Ascending aorta (tissue), 2 donors: Measurements from ENCODE around the gene ABLIM3. TPM values are rescaled to one million over a fixed set of nuclear protein-coding genes. Genes with fewer than 3 reads are reported as not detected.
A peak's percentile ranks its signal among the peaks of the same experiment; 100 is the strongest.

Experiments used
- DNase-seq, 2 donors: peaks; one replicate each; pipeline ENCODE4 v3.0.0-alpha.2; 2019; ENCODE audit warnings: low spot score in 2 of 2
- H3K27ac ChIP-seq, 2 donors: fragments of 200-600 bp; sonication (generic); one replicate each; pipeline ENCODE4 v1.5.1; 2016 to 2017; ENCODE audit warnings: mild to moderate bottlenecking in 1 of 2
- H3K27me3 ChIP-seq: fragments of 200-600 bp; sonication (generic); one replicate; pipeline ENCODE4 v1.5.1; 2017
- H3K36me3 ChIP-seq, 2 donors: fragments of 200-600 bp; sonication (generic); one replicate each; pipeline ENCODE4 v1.5.1; 2016
- H3K4me1 ChIP-seq, 2 donors: fragments of 200-600 bp; sonication (generic); one replicate each; pipeline ENCODE4 v1.5.1; 2016 to 2017; ENCODE audit warnings: mild to moderate bottlenecking in 1 of 2
- H3K4me3 ChIP-seq, 2 donors: fragments of 200-600 bp; sonication (generic); one replicate each; pipeline ENCODE4 v1.5.1; 2016 to 2017; ENCODE audit warnings: mild to moderate bottlenecking in 1 of 2
- H3K9me3 ChIP-seq, 2 donors: fragments of 200-600 bp; sonication (generic); one replicate each; pipeline ENCODE4 v1.5.1; 2016
- intact Hi-C: fragments of 100-400 bp; cut with DNase I; formaldehyde crosslinking; loops from one replicate; pipeline ENCODE4 v1.15.1; 2023
- total RNA-seq: library from RNA; depleted of rRNA; stranded (reverse); fragments of >200 nt; gene quantifications from one replicate; pipeline ENCODE4 v1.1.0, GENCODE V29; 2016
- TF ChIP-seq, protein P1 (sequence below), 3 experiments: fragments of 200-600 bp in 2 of 3; fragments of 450-650 bp in 1 of 3; sonication (generic) in 2 of 3; IDR thresholded peaks; one replicate each; pipeline ENCODE4 v1.5.1; 2016 to 2019; ENCODE audit warnings: antibody characterized with exemption in 3 of 3, mild to moderate bottlenecking in 1 of 3, moderate library complexity in 1 of 3

The ABLIM3 gene
- total RNA-seq, 1 donor from 2014 or later, result 25.8 TPM

DNA sequence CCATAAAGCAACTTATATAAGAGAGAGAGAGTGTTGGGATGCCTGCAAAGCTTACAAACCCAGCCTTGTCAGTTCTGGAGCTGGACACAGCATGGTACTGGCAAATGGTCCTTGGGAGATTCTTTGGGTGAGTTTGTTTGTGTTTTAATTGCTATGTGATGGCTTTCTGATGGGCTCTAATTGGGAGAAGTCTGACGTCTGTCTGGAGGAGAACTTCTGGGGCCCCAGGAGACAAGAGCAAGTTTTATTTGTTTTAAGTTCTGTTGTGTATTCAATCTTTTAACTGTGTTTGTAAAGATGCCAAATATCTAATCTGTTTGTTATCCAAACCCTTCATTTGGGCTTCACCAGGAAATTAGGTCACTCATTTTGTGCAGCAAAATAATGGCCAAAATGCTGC is 80.0 kb downstream of the ABLIM3 start:
- Histone ChIP-seq H3K4me3 (no peak overlapping the region), H3K36me3 (peaks cover 0 to 2% of the 10 kb centered on the region in 2 donors), H3K4me1 (peaks cover 0 to 7% of the 10 kb centered on the region in 2 donors), H3K27ac (no peak overlapping the region), H3K9me3 (no peaks in the 10 kb centered on the region), H3K27me3 (no peaks in the 10 kb centered on the region)
- DNase-seq, result no peak
- intact Hi-C loops, result no loop called here
- TF ChIP-seq, protein P1, sequence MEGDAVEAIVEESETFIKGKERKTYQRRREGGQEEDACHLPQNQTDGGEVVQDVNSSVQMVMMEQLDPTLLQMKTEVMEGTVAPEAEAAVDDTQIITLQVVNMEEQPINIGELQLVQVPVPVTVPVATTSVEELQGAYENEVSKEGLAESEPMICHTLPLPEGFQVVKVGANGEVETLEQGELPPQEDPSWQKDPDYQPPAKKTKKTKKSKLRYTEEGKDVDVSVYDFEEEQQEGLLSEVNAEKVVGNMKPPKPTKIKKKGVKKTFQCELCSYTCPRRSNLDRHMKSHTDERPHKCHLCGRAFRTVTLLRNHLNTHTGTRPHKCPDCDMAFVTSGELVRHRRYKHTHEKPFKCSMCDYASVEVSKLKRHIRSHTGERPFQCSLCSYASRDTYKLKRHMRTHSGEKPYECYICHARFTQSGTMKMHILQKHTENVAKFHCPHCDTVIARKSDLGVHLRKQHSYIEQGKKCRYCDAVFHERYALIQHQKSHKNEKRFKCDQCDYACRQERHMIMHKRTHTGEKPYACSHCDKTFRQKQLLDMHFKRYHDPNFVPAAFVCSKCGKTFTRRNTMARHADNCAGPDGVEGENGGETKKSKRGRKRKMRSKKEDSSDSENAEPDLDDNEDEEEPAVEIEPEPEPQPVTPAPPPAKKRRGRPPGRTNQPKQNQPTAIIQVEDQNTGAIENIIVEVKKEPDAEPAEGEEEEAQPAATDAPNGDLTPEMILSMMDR (IDR thresholded peaks at IDR 0.05), result no peak

- Histone ChIP-seq H3K9me3 (no peaks in the 10 kb centered on the region), H3K27ac (no peak overlapping the region), H3K36me3 (peaks cover 0 to 2% of the 10 kb centered on the region in 2 donors), H3K4me3 (no peak overlapping the region), H3K27me3 (no peaks in the 10 kb centered on the region), H3K4me1 (peaks cover 0 to 7% of the 10 kb centered on the region in 2 donors)
- intact Hi-C loops, result no loop called here
- TF ChIP-seq, protein P1 (IDR thresholded peaks at IDR 0.05), result no peak
- DNase-seq, result no peak
Measured at GRCh38 chr5:149221731-149222342, 80.5 kb downstream of the ABLIM3 start.

GRCh38 chr5:149223081-149223848 is 82.0 kb downstream of the ABLIM3 start:
- Histone ChIP-seq H3K4me1 (peaks cover 3 to 5% of the 10 kb centered on the region in 2 donors), H3K4me3 (no peak overlapping the region), H3K9me3 (no peaks in the 10 kb centered on the region), H3K27ac (no peak overlapping the region), H3K36me3 (no peaks in the 10 kb centered on the region), H3K27me3 (no peaks in the 10 kb centered on the region)
- intact Hi-C loops, result no loop called here
- DNase-seq, result no peak
- TF ChIP-seq, protein P1 (IDR thresholded peaks at IDR 0.05), result no peak

- intact Hi-C loops, result no loop called here
- no peaks in the 10 kb centered on the region for H3K27me3 ChIP-seq
- H3K4me1 ChIP-seq, result peaks cover 8 to 11% of the 10 kb centered on the region in 2 donors
- H3K27ac ChIP-seq, result no peak overlapping the region
- H3K9me3 ChIP-seq, result no peaks in the 10 kb centered on the region
- no peaks in the 10 kb centered on the region for H3K36me3 ChIP-seq
- no peak for DNase-seq
- TF ChIP-seq, protein P1 (IDR thresholded peaks at IDR 0.05), result no peak
- H3K4me3 ChIP-seq, result no peak overlapping the region
Measured at GRCh38 chr5:149224282-149224681, 83.0 kb downstream of the ABLIM3 start.

GRCh38 chr5:149227168-149227826 is 86.0 kb downstream of the ABLIM3 start:
- Histone ChIP-seq H3K36me3 (no peaks in the 10 kb centered on the region), H3K4me3 (no peak overlapping the region), H3K27me3 (no peaks in the 10 kb centered on the region), H3K9me3 (no peaks in the 10 kb centered on the region), H3K27ac (peak overlapping the region in 1 of 2 donors; percentile 61), H3K4me1 (peaks cover 8 to 14% of the 10 kb centered on the region in 2 donors)
- intact Hi-C loops, result loop anchor here (2.0 to 5.0 kb wide), 2 partner anchors 50 to 495 kb away; no protein-coding TSS in a partner anchor
- DNase-seq, result no peak
- TF ChIP-seq, protein P1 (IDR thresholded peaks at IDR 0.05), result peak in 1 of 3 experiments; percentile 3
